Adrenal gland (tissue), 5 donors: ENCODE measurements around the gene ARL2.

Source experiments
- CTCF ChIP-seq, 6 experiments: fragments of 450-650 bp in 4 of 6; fragments of 200-600 bp in 2 of 6; sonication (generic) in 1 of 6; IDR thresholded peaks; 1 replicate in 5 of 6; 2 replicates in 1 of 6; pipeline versions ENCODE4 v1.5.1 to v1.8.0; 2016 to 2021; ENCODE audit warnings: antibody characterized with exemption in 6 of 6, mild to moderate bottlenecking in 2 of 6, moderate library complexity in 1 of 6
- POLR2A ChIP-seq, 2 donors: fragments of 450-650 bp; IDR thresholded peaks; one replicate each; pipeline ENCODE4 v1.6.1; 2017; ENCODE audit warnings: antibody characterized with exemption in 2 of 2, mild to moderate bottlenecking in 2 of 2, moderate library complexity in 1 of 2
- donor health status: DM: no; HTN: no; CAD: no.

- TF ChIP-seq POLR2A (IDR thresholded peaks at IDR 0.05) (no peak), CTCF (IDR thresholded peaks at IDR 0.05) (no peak)
These were observed 19.6 kb upstream of the ARL2 start for GRCh38 chr11:64994318-64994717.
